ENCODE measurements around the gene PGBD2.

GRCh38 chr1:248901578-248901977, 4.5 kb upstream of the PGBD2 start:
- TF ChIP-seq CTCF (conservative IDR thresholded peaks at IDR 0.05): no peak
- no peak for TF ChIP-seq EZH2 (IDR thresholded peaks at IDR 0.05; ENCODE audit: low read depth)
